H9 (cell line): ENCODE data around the gene C20orf173. TPM values are rescaled to one million over a fixed set of nuclear protein-coding genes. Genes with fewer than 3 reads are reported as not detected.

Source experiments
- DNase-seq: peaks from one replicate; pipeline ENCODE4 v3.0.0-alpha.2; 2017
- H2AFZ ChIP-seq: one replicate; pipeline ENCODE4 v1.6.1; 2013; ENCODE audit warnings: mild to moderate bottlenecking, low read length, control low read depth, moderate library complexity
- H2AK5ac ChIP-seq: 2 replicates; pipeline ENCODE4 v1.6.1; 2013; ENCODE audit warnings: low read length, control low read depth, mixed read lengths; ENCODE audit not compliant: insufficient read length
- H2BK120ac ChIP-seq: one replicate; pipeline ENCODE4 v1.6.1; 2013; ENCODE audit warnings: low read depth, mild to moderate bottlenecking, low read length, control low read depth, inconsistent platforms; ENCODE audit not compliant: poor library complexity, severe bottlenecking
- H2BK12ac ChIP-seq: 2 replicates; pipeline ENCODE4 v1.6.1; 2013; ENCODE audit warnings: low read length, control low read depth, mixed read lengths, low read depth; ENCODE audit not compliant: insufficient read length
- H2BK15ac ChIP-seq: 2 replicates; pipeline ENCODE4 v1.6.1; 2013; ENCODE audit warnings: low read depth, low read length, control low read depth
- H2BK20ac ChIP-seq: one replicate; pipeline ENCODE4 v1.6.1; 2013; ENCODE audit warnings: low read depth, mild to moderate bottlenecking, low read length, control low read depth, inconsistent platforms; ENCODE audit not compliant: poor library complexity, severe bottlenecking
- H2BK5ac ChIP-seq: 2 replicates; pipeline ENCODE4 v1.6.1; 2013; ENCODE audit warnings: low read length, control low read depth, mixed read lengths; ENCODE audit not compliant: insufficient read length
- H3K14ac ChIP-seq: 2 replicates; pipeline ENCODE4 v1.6.1; 2013; ENCODE audit warnings: low read length, control low read depth; ENCODE audit not compliant: insufficient read depth
- H3K18ac ChIP-seq: 2 replicates; pipeline ENCODE4 v1.6.1; 2013; ENCODE audit warnings: low read depth, mild to moderate bottlenecking, mixed read lengths, low read length, control low read depth; ENCODE audit not compliant: insufficient read length
- H3K23ac ChIP-seq: 2 replicates; pipeline ENCODE4 v1.6.1; 2013; ENCODE audit warnings: low read length, control low read depth, mixed read lengths, low read depth; ENCODE audit not compliant: insufficient read length
- H3K23me2 ChIP-seq: 2 replicates; pipeline ENCODE4 v1.6.1; 2013; ENCODE audit warnings: low read depth, mild to moderate bottlenecking, mixed read lengths, low read length, control low read depth; ENCODE audit not compliant: insufficient read length, poor library complexity, severe bottlenecking
- H3K27ac ChIP-seq: 2 replicates; pipeline ENCODE4 v1.5.1; 2013; ENCODE audit warnings: low read length, control low read depth, mixed read lengths, low read depth; ENCODE audit not compliant: insufficient read length
- H3K27me3 ChIP-seq: 2 replicates; pipeline ENCODE4 v1.6.1; 2013; ENCODE audit warnings: low read length, control low read depth, inconsistent platforms; ENCODE audit not compliant: insufficient read depth
- H3K4ac ChIP-seq: 2 replicates; pipeline ENCODE4 v1.6.1; 2013; ENCODE audit warnings: low read depth, mild to moderate bottlenecking, control low read depth, inconsistent platforms, low read length, moderate library complexity
- H3K4me1 ChIP-seq: 2 replicates; pipeline ENCODE4 v1.6.1; 2013; ENCODE audit warnings: low read length, control low read depth, inconsistent platforms; ENCODE audit not compliant: insufficient read depth
- H3K4me2 ChIP-seq: 2 replicates; pipeline ENCODE4 v1.6.1; 2013; ENCODE audit warnings: low read length, control low read depth, mixed read lengths; ENCODE audit not compliant: insufficient read length, insufficient read depth
- H3K56ac ChIP-seq: 2 replicates; pipeline ENCODE4 v1.6.1; 2013; ENCODE audit warnings: low read depth, mild to moderate bottlenecking, mixed read lengths, low read length, control low read depth; ENCODE audit not compliant: insufficient read length
- H3K79me1 ChIP-seq: 2 replicates; pipeline ENCODE4 v1.6.1; 2013; ENCODE audit warnings: low read depth, mild to moderate bottlenecking, moderate library complexity, low read length, control low read depth, inconsistent platforms; ENCODE audit not compliant: insufficient read depth, poor library complexity, severe bottlenecking
- H3K79me2 ChIP-seq: 2 replicates; pipeline ENCODE4 v1.6.1; 2013; ENCODE audit warnings: low read length, control low read depth, inconsistent platforms; ENCODE audit not compliant: insufficient read depth
- H3K9ac ChIP-seq: 2 replicates; pipeline ENCODE4 v1.6.1; 2013; ENCODE audit warnings: low read length, control low read depth, mixed read lengths; ENCODE audit not compliant: insufficient read length; ENCODE audit errors: extremely low read depth
- H3K9me3 ChIP-seq: one replicate; pipeline ENCODE4 v1.6.1; 2013; ENCODE audit warnings: low read depth, low read length, inconsistent platforms; ENCODE audit not compliant: control insufficient read depth
- H3T11ph ChIP-seq: one replicate; pipeline ENCODE4 v1.6.1; 2013; ENCODE audit warnings: mild to moderate bottlenecking, low read length, control low read depth, inconsistent platforms
- H4K20me1 ChIP-seq: one replicate; pipeline ENCODE4 v1.6.1; 2013; ENCODE audit not compliant: control insufficient read depth, insufficient read length, insufficient read depth
- H4K5ac ChIP-seq: 2 replicates; pipeline ENCODE4 v1.6.1; 2013; ENCODE audit warnings: low read depth, mild to moderate bottlenecking, mixed read lengths, low read length, control low read depth; ENCODE audit not compliant: insufficient read length
- H4K8ac ChIP-seq: replicated peaks from 2 replicates; pipeline ENCODE4 v1.6.1; 2013; ENCODE audit warnings: low read length, control low read depth, mixed read lengths, low read depth; ENCODE audit not compliant: insufficient read length
- H4K91ac ChIP-seq: 2 replicates; pipeline ENCODE4 v1.6.1; 2013; ENCODE audit warnings: low read depth, mild to moderate bottlenecking, moderate library complexity, mixed read lengths, low read length, control low read depth; ENCODE audit not compliant: insufficient read length
- H3K27ac Mint-ChIP-seq, 3 experiments: 2 replicates in 2 of 3; 3 replicates in 1 of 3; pipeline ENCODE4 v1.8.0; 2020 to 2021; ENCODE audit warnings: mixed read lengths in 3 of 3, mild to moderate bottlenecking in 1 of 3, moderate library complexity in 1 of 3
- H3K27me3 Mint-ChIP-seq: 2 replicates; pipeline ENCODE4 v1.8.0; 2021; ENCODE audit warnings: low read depth, mild to moderate bottlenecking, moderate library complexity, mixed read lengths
- H3K36me3 Mint-ChIP-seq, 3 experiments: 2 replicates in 2 of 3; 3 replicates in 1 of 3; pipeline ENCODE4 v1.8.0; 2020 to 2021; ENCODE audit warnings: low read depth in 3 of 3, mixed read lengths in 3 of 3; ENCODE audit not compliant: insufficient read depth in 1 of 3
- H3K4me1 Mint-ChIP-seq, 2 experiments: 2 replicates each; pipeline ENCODE4 v1.8.0; 2020; ENCODE audit warnings: mixed read lengths in 2 of 2
- H3K4me3 Mint-ChIP-seq, 2 experiments: 2 replicates in 1 of 2; 3 replicates in 1 of 2; pipeline ENCODE4 v1.8.0; 2020 to 2021; ENCODE audit warnings: mild to moderate bottlenecking in 2 of 2, mixed read lengths in 2 of 2, moderate library complexity in 1 of 2
- H3K9me3 Mint-ChIP-seq, 2 experiments: 2 replicates in 1 of 2; 3 replicates in 1 of 2; pipeline ENCODE4 v1.8.0; 2020; ENCODE audit warnings: mild to moderate bottlenecking in 2 of 2, mixed read lengths in 2 of 2, moderate library complexity in 1 of 2
- CTCF ChIP-seq: fragments of 200-600 bp; sonication (generic); conservative IDR thresholded peaks from 3 replicates; pipeline ENCODE4 v1.8.0; 2021; ENCODE audit warnings: antibody characterized with exemption, mild to moderate bottlenecking
- WGBS: extraction: QIAGEN DNeasy Blood & Tissue Kit; methylation state at CpG from one replicate; pipeline ENCODE4 v1.1.7; 2013; ENCODE audit warnings: missing lambda C conversion rate, low lambda C conversion rate, mixed read lengths; ENCODE audit not compliant: insufficient read length; ENCODE audit errors: extremely low coverage; 5-methylcytosine and 5-hydroxymethylcytosine counted together
- total RNA-seq: library from RNA; stranded (reverse); gene quantifications from 2 replicates; pipeline ENCODE4 v1.2.1, GENCODE V29; 2021

Gene C20orf173
- total RNA-seq, 1 experiment from 2014 or later, result not detected

GRCh38 chr20:35575958-35576357 lies 46.5 kb upstream of the C20orf173 start:
- no peak overlapping the region for H3T11ph ChIP-seq
- no peak overlapping the region for H3K18ac ChIP-seq
- no peak overlapping the region for H4K91ac ChIP-seq
- H2AFZ ChIP-seq, result no peak overlapping the region
- H3K4ac ChIP-seq, result no peak overlapping the region
- no peak overlapping the region for H2BK5ac ChIP-seq
- no peaks in the 10 kb centered on the region for H3K4me1 ChIP-seq
- no CpG with 5 or more reads among the region's 4 CpGs for WGBS
- no peak overlapping the region for H4K8ac ChIP-seq
- no peak overlapping the region for H2BK12ac ChIP-seq
- H4K20me1 ChIP-seq, result no peaks in the 10 kb centered on the region
- no peaks in the 10 kb centered on the region for H3K4me1 Mint-ChIP-seq
- H3K14ac ChIP-seq, result no peak overlapping the region
- no peak for DNase-seq
- no peak overlapping the region for H2BK15ac ChIP-seq
- no peak overlapping the region for H3K4me2 ChIP-seq
- H3K27ac ChIP-seq, result no peak overlapping the region
- no peaks in the 10 kb centered on the region for H3K79me2 ChIP-seq
- no peaks in the 10 kb centered on the region for H3K9me3 ChIP-seq
- no peak for TF ChIP-seq CTCF
- H4K5ac ChIP-seq, result no peak overlapping the region
- H2BK20ac ChIP-seq, result no peak overlapping the region
- H2BK120ac ChIP-seq, result no peak overlapping the region
- no peak overlapping the region for H3K9ac ChIP-seq
- no peak overlapping the region for H3K27ac Mint-ChIP-seq
- no peak overlapping the region for H3K56ac ChIP-seq
- H3K79me1 ChIP-seq, result no peaks in the 10 kb centered on the region
- no peaks in the 10 kb centered on the region for H3K27me3 ChIP-seq
- H3K23me2 ChIP-seq, result no peaks in the 10 kb centered on the region
- peaks cover 4% of the 10 kb centered on the region for H3K27me3 Mint-ChIP-seq
- no peak overlapping the region for H2AK5ac ChIP-seq
- peaks cover 6 to 8% of the 10 kb centered on the region in 2 experiments; a peak in 3 of 5 replicates for H3K9me3 Mint-ChIP-seq
- no peak overlapping the region for H3K23ac ChIP-seq
- no peak overlapping the region for H3K4me3 Mint-ChIP-seq
- peaks cover 0 to 10% (median 1%) of the 10 kb centered on the region in 3 experiments; a peak in 4 of 7 replicates for H3K36me3 Mint-ChIP-seq
